ENCODE measurements around the gene GALNTL6.

- TF ChIP-seq CTCF (conservative IDR thresholded peaks at IDR 0.05 in 1 of 2, IDR thresholded peaks at IDR 0.05 in 1 of 2; ENCODE audit: low read depth in 1 of 2, low read length in 2 of 2) (no peak), EZH2 (IDR thresholded peaks at IDR 0.05; ENCODE audit: low read length, missing control alignments) (no peak)
Observed at GRCh38 chr4:171978216-171978615, 165.0 kb downstream of the GALNTL6 start.
